Tibial artery (tissue), 4 donors: ENCODE measurements around the gene TAF5L.

Experiments used
- DNase-seq, 2 donors: peaks; one replicate each; pipeline ENCODE4 v3.0.0-alpha.2; 2019
- H3K27ac ChIP-seq, 2 donors: fragments of 200-600 bp; sonication (generic) in 1 of 2; 1 replicate in 1 of 2; 2 replicates in 1 of 2; pipeline ENCODE4 v1.5.1; 2018 to 2019; ENCODE audit warnings: mild to moderate bottlenecking in 1 of 2
- H3K27me3 ChIP-seq, 2 donors: fragments of 200-600 bp; sonication (generic) in 1 of 2; one replicate each; pipeline versions ENCODE4 v1.5.1 to v1.6.0; 2016 to 2019
- H3K36me3 ChIP-seq, 3 donors: fragments of 200-600 bp; sonication (generic) in 2 of 3; one replicate each; pipeline ENCODE4 v1.5.1; 2016 to 2019; ENCODE audit warnings: mild to moderate bottlenecking in 2 of 3
- H3K4me1 ChIP-seq, 4 donors: fragments of 200-600 bp; sonication (generic) in 2 of 4; 1 replicate in 3 of 4; 2 replicates in 1 of 4; pipeline ENCODE4 v1.5.1; 2016 to 2019
- H3K4me3 ChIP-seq, 2 donors: fragments of 200-600 bp; sonication (generic) in 1 of 2; 1 replicate in 1 of 2; 2 replicates in 1 of 2; pipeline ENCODE4 v1.5.1; 2018 to 2019; ENCODE audit warnings: mild to moderate bottlenecking in 2 of 2
- H3K9me3 ChIP-seq, 3 donors: fragments of 200-600 bp; sonication (generic) in 1 of 3; one replicate each; pipeline ENCODE4 v1.5.1; 2016 to 2019
- CTCF ChIP-seq, 2 experiments: fragments of 200-600 bp in 1 of 2; fragments of 450-650 bp in 1 of 2; IDR thresholded peaks; one replicate each; pipeline ENCODE4 v1.5.1; 2017 to 2019; ENCODE audit warnings: antibody characterized with exemption in 2 of 2, mild to moderate bottlenecking in 1 of 2, moderate library complexity in 1 of 2
- intact Hi-C: fragments of 100-400 bp; cut with DNase I; formaldehyde crosslinking; loops from one replicate; pipeline ENCODE4 v1.15.0; 2023; ENCODE audit warnings: low total_unique reads

TAF5L gene

GRCh38 chr1:229631148-229631547 is 5.2 kb upstream of the TAF5L start:
- Histone ChIP-seq H3K27me3 (no peaks in the 10 kb centered on the region), H3K36me3 (peaks cover 13 to 24% (median 21%) of the 10 kb centered on the region in 3 donors), H3K4me1 (peaks cover 0 to 15% (median 7%) of the 10 kb centered on the region in 4 donors), H3K27ac (no peak overlapping the region), H3K4me3 (no peak overlapping the region), H3K9me3 (no peaks in the 10 kb centered on the region)
- no peak for DNase-seq
- intact Hi-C loops = no loop called here
- TF ChIP-seq CTCF (IDR thresholded peaks at IDR 0.05) = no peak

- Histone ChIP-seq H3K4me3 (no peak overlapping the region), H3K36me3 (peaks cover 0 to 6% (median 3%) of the 10 kb centered on the region in 3 donors), H3K9me3 (no peaks in the 10 kb centered on the region), H3K27me3 (no peaks in the 10 kb centered on the region), H3K4me1 (peaks cover 0 to 21% (median 13%) of the 10 kb centered on the region in 4 donors), H3K27ac (no peak overlapping the region)
- no peak for DNase-seq
- TF ChIP-seq CTCF (IDR thresholded peaks at IDR 0.05) = no peak
- intact Hi-C loops = no loop called here
Observed at GRCh38 chr1:229629261-229629660, 3.3 kb upstream of the TAF5L start.

GRCh38 chr1:229627003-229627402 is 1.1 kb upstream of the TAF5L start:
- no peak for TF ChIP-seq CTCF (IDR thresholded peaks at IDR 0.05)
- Histone ChIP-seq H3K4me1 (peaks cover 0 to 44% (median 30%) of the 10 kb centered on the region in 4 donors), H3K27me3 (no peaks in the 10 kb centered on the region), H3K9me3 (no peaks in the 10 kb centered on the region), H3K36me3 (no peaks in the 10 kb centered on the region), H3K27ac (peak overlapping the region; percentile 78 to 91), H3K4me3 (peak overlapping the region; percentile 73 to 77)
- DNase-seq = no peak
- intact Hi-C loops = loop anchor here (1.0 kb wide), 1 partner anchor 67 kb away; no protein-coding TSS in a partner anchor

- no peaks in the 10 kb centered on the region for H3K9me3 ChIP-seq
- H3K36me3 ChIP-seq = no peaks in the 10 kb centered on the region
- no peaks in the 10 kb centered on the region for H3K27me3 ChIP-seq
- TF ChIP-seq CTCF (IDR thresholded peaks at IDR 0.05) = no peak
- H3K4me3 ChIP-seq = peak overlapping the region; percentile 73 to 77
- intact Hi-C loops = no loop called here
- peak overlapping the region; percentile 78 to 91 for H3K27ac ChIP-seq
- H3K4me1 ChIP-seq = peaks cover 0 to 61% (median 35%) of the 10 kb centered on the region in 4 donors
- peak; percentile 32 to 73 for DNase-seq
Observed at GRCh38 chr1:229625071-229625914, 629 bp downstream of the TAF5L start.

GRCh38 chr1:229624521-229625070 is 1.3 kb downstream of the TAF5L start:
- H3K4me1 ChIP-seq = peaks cover 0 to 68% (median 37%) of the 10 kb centered on the region in 4 donors
- H3K9me3 ChIP-seq = no peaks in the 10 kb centered on the region
- no peaks in the 10 kb centered on the region for H3K36me3 ChIP-seq
- TF ChIP-seq CTCF (IDR thresholded peaks at IDR 0.05) = no peak
- peak overlapping the region; percentile 78 to 91 for H3K27ac ChIP-seq
- intact Hi-C loops = no loop called here
- DNase-seq = no peak
- H3K4me3 ChIP-seq = peak overlapping the region; percentile 73 to 77
- no peaks in the 10 kb centered on the region for H3K27me3 ChIP-seq
